IPS-NIHi7 (cell line): ENCODE measurements around the gene MBOAT1.
"Not testable (repeated sequence)": the region's sequence is repeated elsewhere in the genome, so short reads cannot be mapped to it uniquely, and the experiment has no call there.

Experiments used
- DNase-seq: peaks from one replicate; pipeline ENCODE4 v3.0.0; 2012; ENCODE audit warnings: mixed read lengths; ENCODE audit errors: extremely low spot score

MBOAT1 gene

DNA sequence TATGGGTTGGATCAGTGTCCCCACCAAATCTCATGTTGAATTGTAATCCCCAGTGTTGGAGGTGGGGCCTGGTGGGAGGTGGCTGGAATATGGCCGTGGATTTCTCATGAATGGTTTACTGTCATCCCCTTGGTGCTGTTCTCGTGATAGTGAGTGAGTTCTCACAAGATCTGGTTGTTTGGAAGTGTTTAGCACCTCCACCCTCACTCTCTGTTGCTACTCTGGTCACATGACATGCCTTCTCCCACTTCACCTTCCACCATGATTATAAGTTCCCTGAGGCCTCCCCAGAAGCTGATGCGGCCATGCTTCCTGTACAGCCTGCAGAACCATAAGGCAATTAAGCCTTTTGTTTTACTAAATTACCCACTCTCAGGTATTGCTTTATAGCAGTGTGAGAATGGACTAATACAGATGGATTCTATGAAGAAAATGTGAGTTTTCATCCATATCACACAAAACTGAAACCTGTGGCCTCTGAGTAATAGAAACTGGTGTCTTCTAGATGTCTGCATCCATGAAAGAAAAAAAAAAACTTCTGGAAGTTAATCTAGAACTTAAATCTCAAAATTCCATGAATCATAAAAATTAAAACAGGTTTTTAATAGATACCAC, 39.3 kb downstream of the MBOAT1 start:
- DNase-seq, result no peak

DNA sequence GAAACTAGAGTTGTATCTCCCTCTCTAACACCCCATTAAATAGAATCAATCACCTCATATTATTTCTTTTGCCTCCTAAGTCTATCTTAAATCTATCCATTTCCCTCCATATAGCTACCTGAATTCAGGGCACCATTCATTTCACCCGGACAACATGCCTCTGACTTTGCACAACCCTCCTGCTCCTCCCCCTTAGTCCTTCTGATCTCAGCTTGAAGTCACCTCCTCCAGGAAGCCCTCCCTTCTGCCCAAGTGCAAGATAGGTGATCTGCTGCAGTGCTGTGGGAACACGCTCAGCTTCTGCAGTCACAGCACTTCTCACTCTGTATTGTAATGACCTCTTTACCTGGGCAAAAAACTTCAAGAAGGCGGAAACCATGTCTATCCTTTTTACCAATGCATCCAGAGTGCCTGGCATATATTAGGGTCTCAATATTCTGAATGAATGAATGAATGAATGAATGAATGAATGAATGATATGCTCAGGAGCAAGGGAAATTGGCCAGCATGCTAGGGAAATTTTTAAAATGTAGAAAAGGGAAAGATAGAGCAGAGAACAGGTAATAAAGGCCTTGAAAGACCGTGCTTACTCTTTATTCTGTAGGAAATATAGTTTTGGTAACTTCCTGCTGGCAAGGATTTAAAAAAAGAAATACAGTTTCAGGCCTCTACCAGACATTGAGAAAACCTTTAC, 41.7 kb downstream of the MBOAT1 start:
- no peak for DNase-seq

DNA sequence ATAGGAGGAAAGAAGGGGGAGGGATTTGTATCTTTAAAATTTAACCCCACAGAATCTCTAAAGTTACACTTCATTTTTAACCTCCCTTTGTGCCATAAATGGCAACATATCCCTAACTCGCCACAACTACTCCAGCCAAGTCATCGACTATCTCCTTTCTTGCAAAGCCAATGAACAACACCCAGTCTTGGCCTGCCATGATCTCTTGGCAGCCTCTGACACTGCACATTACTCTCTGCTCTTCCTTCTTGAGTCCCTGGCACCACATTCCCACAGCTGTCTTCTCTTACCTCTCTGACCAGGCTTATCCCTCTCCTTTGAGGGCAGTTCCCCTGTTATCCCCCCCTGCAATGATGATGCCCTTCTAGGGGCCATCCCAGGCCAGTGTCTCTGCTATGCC, 42.5 kb downstream of the MBOAT1 start:
- DNase-seq, result no peak

DNA sequence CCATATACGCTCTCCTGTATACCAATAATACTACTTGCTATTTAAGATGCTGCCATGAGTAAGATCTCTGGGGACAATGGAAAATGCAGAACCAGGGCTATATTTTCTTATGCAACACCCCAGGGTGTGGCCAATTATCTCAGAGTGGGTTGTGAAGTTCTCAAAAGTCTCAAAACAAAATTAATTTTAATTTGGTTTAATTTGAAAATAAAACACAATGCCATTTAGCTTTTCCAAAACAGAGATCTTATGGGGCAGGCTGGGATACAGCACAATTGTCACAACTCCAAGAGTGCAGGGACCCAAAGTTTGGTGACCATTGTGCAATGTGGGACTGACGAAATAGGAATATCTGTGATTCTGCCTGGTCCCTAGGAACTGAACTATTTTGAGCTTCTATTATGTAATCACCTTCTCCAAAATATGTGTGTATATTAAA, 43.1 kb downstream of the MBOAT1 start:
- DNase-seq, result no peak

DNA sequence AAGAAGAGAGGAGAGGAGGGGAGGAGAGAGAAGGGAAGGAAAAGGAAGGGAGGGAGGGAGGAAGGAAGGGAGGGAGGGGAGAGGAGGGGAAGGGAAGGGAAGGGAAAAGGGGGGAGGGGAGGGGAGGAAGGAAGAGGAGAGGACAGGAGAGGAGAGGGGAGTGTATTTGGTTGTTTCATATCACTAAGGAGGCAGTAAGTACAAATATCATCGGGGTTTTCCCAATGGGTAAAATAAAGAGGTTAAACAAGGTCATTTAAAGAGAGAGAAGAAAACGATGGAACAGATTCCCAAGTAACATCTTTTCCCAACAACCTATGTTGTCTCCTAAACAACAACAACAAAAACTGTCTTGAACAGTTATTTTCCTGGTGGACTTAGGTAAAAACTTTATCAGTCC, 43.6 kb downstream of the MBOAT1 start:
- DNase-seq, result no peak

DNA sequence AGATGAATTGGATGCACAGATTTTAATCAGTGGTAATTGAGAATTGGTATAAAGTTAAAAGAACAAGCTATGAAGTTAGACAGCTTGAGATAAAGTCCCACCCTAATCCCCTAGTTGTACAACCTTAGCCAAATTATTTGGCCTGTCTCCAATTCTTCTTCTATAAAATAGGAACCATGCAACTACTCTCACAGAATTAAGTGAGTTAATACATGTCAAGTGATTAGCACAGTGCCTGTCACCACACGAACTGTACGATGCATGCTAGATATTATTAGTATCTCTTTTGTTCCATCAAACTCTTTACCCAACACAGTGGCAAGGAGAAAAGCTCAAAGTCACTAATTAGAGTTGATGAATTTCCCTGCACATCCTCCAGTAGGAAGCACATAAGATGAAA, 44.7 kb downstream of the MBOAT1 start:
- no peak for DNase-seq

DNA sequence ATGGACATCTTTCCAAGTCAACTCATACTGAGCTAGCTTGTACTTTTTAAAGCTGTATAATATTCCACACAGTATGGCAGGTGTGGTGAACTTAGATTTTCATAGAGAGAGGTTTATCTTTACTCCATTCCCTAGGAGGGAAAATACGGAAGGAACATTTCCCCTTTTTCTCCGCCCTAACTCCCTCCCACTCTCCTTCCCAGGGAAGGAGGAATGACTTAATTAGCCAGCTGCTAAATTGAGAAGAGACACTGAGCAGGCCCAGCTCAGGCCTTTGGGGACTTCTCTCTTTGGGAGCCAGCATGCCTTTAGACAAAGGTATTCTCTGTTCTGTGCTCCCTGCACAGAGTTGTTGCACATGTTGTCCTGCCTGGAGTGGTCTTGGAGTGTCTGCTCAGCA, 46.1 kb downstream of the MBOAT1 start:
- no peak for DNase-seq

DNA sequence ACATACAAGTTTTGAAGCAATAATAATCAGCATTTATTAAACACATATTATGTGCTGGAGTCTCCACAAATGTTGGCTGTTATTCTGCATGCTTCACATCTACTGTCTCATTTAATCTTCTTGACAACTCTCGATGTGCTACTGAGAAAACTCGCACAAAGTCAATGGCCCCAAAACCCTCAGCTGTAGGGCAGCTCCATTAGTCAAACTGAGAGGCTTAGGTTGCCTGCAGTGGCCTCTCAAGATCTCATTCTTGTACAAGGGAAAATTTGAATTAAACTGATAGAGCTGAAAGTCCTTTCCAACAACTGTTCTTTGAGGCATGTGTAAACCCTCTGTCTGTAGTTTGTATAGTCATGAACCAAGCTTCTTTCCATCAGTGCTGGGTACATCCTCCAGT, 49.8 kb downstream of the MBOAT1 start:
- no peak for DNase-seq

DNA sequence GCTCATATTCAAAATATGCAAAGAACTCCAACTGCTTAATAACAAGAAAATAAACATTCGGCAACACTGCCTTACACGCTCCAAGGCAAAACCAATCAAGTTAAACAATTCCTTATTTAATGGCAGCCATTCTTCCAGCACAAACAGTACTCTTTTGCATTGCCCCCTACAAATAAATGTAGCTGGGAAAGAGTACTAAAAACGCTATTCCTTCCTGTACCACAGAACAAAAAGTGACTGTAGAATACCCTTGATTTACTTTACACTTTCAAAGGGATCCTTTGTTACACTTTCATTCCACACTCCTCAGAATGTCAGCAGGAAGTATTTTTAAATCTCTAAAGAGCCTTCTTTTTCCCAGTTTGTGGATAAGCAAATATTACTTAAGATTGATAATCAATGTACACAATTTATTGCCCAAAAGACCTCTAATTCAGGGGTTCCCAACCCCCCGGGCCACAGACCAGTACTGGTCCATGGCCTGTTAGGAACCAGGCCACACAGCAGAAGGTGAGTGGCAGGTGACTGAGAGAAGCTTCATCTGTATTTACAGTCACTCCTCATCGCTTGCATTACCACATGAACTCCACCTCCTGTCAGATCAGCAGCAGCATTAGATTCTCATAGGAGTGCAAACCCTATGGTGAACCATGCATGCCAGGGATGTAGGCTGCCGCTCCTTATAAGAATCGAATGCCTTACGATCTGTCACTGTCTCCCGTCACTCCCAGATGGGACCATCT, 51.6 kb downstream of the MBOAT1 start:
- DNase-seq, result no peak

DNA sequence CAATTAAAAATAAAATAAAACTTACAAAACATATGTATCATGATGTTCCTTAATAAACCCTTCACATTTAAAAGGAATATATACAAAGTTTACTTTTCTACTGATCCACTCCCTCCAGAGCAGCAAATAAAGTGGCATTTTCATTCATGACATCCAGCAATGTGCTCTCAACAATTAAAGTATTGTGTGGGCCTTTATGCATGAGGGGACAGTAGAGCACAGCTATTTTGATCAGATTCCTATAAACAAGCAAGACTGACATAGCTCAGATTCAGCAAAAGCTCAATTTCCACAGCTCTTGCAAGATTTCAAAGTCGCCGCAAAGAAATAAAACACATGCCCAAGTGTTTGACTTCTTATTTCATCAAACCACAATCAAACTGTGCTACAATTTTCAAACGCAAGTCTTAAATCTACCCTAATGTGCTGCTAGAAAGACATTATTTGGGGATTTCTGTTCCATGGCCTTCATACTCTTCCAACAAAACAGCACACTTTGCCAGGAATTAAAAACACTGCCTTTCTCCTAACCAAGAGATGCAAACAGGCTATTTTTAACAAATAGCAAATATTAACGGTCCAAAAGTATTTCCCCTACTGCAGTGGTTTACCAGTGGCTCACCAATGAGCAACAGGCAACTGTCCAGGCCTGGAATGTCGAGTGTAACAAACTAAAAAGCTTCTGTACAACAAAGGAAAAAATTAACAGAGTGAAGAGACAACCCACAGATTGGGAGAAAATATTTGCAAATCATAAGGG, 52.3 kb downstream of the MBOAT1 start:
- no peak for DNase-seq

DNA sequence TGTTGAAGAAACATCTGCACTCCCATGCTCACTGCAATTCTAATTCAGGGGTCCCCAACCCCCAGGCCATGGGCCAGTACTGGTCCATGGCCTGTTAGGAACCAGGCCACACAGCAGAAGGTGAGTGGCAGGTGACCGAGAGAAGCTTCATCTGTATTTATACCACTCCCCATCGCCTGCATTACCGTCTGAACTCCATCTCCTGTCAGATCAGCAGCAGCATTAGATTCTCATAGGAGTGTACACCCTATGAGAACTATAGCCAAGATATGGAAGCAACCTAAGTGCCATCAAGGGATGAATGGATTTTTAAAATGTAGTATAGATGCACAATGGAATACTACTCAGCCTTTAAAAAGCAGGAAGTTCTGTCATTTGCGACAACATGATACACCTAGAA, 53.2 kb downstream of the MBOAT1 start:
- DNase-seq, result no peak

DNA sequence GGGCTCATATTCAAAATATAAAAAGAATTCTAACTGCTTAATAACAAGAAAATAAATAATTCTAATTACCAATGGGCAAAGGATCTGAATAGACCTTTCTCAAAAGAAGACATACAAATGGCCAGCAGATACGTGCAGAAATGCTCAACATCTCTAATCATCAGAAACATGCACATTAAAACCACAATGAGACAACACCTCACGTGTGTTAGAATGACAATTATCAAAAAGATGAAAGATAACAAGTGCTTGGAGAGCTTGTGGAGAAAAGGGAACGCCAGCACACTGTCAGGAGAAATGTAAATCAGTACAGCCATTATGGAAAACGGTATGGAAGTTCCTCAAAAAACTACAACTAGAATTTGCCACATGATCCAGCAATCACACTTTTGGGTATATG, 53.6 kb downstream of the MBOAT1 start:
- DNase-seq, result no peak

DNA sequence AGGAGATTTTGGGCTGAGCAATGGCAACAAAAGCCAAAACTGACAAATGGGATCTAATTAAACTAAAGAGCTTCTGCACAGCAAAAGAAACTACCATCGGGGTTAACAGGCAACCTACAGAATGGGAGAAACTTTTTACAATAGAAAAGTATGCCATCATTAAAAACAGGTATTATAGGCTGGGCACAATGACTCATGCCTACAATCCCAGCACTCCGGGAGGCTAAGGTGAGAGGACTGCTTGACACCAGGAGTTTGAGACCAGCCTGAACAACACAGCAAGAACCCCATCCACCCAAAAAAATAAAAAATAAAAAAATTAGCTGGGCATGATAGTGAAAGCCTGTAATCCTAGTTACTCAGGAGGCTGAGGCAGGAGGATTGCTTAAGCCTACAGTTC, 55.4 kb downstream of the MBOAT1 start:
- DNase-seq, result no peak

DNA sequence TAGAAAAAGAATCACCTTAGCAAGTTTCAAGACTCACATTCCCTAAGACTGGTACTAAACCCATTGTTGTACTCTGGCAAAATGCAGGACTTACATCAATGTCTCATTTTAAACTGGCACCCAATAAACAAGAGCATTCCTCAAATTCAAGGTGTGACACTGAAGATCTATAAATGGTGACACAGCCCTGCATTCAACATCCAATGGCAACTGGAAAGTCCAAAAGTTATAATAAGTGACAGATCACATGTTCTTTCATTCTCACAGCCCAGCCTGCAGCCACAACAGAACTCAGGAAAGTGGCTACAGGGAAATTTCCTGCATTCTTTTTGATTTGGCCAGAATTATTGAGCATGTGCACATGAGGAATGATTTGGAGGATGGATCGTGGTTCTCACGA, 57.5 kb downstream of the MBOAT1 start:
- no peak for DNase-seq

DNA sequence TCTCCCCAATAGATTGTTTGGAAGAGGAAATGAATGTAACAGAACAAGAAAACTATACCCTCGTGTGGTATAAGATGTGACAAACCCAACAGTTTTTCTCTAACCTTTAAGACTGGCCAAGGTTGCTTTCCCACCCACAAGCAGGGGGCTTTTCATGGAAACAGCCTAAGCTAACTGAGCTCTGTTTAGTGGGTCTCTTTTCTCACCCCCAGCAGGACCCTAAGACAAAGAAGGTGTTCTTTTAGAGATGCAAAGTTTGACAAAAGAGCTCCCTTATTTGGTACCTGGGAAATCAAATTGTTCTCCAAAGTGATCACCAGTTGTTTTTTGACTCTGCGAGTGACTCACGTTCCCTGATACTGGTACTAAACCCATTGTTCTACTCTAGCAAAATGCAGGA, 59.1 kb downstream of the MBOAT1 start:
- DNase-seq, result peak; percentile 24

DNA sequence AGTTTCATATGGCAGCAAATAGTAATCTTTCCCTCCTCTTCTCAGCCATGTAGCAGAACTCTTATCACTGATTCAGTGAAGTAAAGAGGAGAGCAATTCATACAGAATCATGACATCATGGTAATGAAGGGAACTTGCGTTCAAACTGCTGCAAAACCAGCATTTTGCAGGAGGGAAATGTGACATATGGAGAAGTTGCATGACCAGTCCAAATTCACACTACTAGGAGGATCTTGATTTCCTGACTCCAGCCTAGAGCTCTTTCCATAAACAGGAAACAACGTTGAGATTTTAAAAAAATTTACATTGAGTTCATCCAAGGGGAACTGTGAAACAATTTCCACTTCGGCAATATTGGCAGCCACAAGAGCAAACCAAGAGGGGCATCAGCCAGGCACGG, 63.8 kb downstream of the MBOAT1 start:
- DNase-seq, result no peak

DNA sequence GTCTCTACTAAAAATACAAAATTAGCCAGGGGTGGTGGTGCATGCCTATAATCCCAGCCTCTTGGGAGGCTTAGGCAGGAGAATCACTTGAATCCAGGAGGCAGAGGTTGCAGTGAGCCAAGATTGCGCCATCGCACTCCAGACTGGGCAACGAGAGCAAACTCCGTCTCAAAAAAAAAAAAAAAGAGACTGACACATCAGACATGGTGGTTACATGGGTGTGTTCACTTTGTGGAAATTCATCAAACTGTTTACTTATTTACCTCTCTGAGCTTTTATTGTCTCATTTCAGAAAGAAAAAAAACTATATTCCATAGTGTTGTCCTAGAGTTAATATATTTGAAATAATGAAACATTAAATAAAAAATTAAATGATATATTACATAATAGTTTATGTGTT, 64.8 kb downstream of the MBOAT1 start:
- DNase-seq, result no peak

DNA sequence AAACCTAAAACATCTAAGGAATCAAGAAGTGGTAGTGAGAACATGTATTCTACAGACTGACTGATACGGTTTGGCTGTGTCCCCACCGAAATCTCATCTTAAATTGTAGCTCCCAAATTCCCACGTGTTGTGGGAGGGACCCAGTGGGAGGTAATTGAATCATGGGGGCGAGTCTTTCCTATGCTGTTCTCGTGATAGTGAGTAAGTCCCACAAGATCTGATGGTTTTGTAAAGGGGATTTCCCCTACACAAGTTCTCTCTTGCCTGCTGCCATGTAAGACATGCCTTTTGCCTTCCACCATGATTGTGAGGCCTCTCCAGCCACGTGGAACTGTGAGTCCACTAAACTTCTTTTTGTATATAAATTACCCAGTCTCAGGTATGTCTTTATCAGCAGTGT, 65.4 kb downstream of the MBOAT1 start:
- not testable (repeated sequence) for DNase-seq

DNA sequence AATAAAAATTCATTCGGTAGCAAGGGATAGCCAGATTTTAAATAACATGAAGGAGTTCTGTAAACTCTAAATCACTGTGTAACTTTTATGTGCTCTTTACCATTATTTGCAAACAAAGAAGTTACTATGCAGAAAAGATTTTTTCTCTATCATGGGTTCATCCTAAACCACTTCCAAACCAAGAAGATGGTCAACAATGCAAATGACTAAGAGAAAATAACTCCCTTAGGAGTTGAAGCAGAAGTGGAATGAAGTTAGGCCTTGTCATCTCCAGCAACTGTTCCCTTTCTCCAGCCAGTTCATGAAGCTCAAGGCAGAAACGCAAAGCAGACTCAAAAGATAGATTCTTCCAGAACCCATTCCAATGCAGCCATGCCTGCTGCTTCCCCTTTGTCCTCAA, 66.0 kb downstream of the MBOAT1 start:
- no peak for DNase-seq

DNA sequence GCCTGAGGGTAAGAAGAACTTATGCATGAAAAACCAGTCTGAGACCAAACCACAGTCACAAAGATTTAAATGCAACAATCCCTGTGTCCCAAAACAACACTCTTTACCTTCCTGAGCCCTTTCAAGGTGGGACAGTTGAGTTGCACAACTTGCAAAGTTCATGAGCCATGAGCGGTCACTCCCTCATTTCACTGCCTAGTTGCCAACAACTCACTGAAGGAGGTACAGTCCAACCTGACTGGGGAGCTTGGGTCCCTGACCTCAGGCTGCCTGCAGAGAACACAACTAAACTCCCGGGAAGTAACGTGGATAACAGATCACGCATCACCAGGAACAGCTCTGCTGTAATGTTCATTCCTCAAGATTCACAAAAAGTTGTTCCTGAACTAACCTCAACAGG, 69.4 kb downstream of the MBOAT1 start:
- no peak for DNase-seq

DNA sequence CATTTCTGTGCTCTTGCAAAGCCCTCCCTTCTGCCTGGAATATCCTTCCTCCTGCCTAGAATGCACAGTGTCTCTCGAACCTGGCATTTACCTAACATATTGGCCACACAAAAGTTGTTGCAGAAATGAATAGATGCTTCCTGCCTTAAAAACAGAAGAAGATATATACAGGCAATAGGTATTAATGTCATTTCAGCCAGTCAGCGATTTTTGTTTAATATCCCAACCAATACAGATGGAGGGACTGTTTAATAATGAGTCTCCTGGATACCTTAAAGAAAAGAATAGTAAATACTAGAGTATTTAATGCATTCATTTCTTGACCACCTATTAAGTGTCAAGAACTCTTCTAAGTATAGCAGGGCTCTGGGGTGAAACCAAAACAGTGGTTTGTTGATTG, 70.3 kb downstream of the MBOAT1 start:
- DNase-seq, result no peak
